LNCaP clone FGC (cell line): ENCODE results near the gene PTMS.
A peak's percentile ranks its signal among the peaks of the same experiment; 100 is the strongest.

Experiments used
- DNase-seq: peaks from one replicate; pipeline ENCODE4 v3.0.0-alpha.2; 2011; ENCODE audit warnings: low read depth
- H3K4me3 ChIP-seq: 2 replicates; pipeline ENCODE4 v1.5.1; 2011; ENCODE audit warnings: mild to moderate bottlenecking, low read depth, low read length, control low read depth
- TF ChIP-seq, protein P1 (sequence below): IDR thresholded peaks from 2 replicates; pipeline ENCODE4 v1.5.1; 2012; ENCODE audit warnings: mild to moderate bottlenecking; ENCODE audit not compliant: control insufficient read depth, insufficient read depth; ENCODE audit errors: extremely low read depth

PTMS gene

DNA sequence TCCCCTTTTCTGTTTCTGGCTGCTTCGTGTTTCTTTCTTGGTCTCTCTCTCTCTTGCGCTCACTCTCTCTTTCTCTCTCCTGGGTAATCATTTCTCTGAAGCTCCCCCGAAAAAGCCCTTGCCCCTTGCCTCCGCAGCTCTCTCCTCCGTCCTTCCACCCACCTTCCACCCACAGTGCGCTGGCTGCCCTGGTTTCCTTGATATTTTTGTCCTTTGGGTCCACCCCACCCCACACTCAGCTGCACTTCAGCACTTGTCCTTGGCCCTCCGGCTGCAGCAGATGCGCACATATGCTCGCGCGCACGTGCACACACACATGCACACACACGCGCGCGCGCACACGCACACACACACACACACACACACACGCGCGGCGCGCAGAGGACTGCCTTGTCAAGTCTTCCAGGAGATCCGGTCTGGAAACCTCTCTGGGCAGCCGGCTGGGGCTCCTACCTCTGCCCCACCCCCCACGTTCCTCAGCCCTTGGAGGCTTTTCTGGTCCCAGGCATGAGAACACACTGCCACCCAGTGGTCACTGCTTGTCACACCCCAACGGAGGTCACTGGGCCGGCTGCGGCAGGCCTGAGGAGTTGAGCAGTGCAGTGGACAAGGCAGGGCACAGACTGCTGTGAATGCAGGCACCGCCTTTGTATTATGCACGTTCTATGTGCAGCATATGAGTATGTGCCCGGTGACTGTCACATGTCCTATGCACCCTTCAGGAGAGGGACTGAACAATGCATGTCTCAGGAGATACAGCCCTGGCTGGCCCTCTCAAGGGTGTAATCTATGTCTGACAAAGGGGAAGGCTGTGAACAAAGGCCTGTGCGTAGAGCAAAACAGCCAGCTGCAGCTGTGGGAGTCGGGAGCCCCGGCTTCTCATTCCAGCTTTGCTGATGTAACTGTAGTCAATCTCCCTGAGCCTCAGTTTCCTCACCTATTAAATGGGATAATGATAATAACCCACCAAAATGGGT is 12.7 kb downstream of the PTMS start:
- peak; percentile 92 for DNase-seq
- H3K4me3 ChIP-seq, result peak overlapping the region; percentile 61
- TF ChIP-seq, protein P1, sequence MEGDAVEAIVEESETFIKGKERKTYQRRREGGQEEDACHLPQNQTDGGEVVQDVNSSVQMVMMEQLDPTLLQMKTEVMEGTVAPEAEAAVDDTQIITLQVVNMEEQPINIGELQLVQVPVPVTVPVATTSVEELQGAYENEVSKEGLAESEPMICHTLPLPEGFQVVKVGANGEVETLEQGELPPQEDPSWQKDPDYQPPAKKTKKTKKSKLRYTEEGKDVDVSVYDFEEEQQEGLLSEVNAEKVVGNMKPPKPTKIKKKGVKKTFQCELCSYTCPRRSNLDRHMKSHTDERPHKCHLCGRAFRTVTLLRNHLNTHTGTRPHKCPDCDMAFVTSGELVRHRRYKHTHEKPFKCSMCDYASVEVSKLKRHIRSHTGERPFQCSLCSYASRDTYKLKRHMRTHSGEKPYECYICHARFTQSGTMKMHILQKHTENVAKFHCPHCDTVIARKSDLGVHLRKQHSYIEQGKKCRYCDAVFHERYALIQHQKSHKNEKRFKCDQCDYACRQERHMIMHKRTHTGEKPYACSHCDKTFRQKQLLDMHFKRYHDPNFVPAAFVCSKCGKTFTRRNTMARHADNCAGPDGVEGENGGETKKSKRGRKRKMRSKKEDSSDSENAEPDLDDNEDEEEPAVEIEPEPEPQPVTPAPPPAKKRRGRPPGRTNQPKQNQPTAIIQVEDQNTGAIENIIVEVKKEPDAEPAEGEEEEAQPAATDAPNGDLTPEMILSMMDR, result peak; percentile 98

DNA sequence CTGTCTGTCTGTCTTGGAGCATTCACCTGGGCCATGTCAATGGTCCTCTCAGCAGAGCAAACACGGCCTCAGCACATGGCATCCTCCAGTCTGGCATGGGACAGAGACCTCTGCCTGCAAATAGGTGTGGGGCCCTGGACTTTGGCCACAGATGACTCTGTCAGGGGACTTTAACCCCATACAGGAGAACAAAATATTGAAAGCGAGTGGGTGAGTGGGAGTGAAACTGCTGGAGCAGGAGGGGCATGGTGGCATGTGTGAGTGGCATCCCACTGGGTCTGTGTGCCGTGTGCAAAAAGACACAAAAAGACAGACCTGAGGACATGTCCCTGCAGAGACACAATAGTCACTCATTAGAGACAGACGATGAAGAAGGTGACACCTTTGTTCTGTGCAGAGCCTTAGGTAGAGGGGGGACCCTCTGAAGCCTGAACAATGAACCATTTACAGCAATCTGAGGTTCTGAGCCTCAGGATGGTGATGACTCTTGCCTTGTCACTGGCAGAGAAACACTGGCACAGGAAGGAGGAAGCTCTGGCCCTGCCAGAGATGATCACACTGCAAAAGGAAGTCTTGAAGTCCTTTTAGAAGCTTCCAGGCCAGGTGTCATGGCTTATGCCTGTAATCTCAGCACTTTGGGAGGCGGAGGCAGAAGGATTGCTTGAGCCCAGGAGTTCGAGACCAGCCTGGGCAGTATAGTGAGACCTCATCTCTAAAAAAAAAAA is 13.7 kb downstream of the PTMS start:
- peak; percentile 50 for DNase-seq
- TF ChIP-seq, protein P1, result no peak
- no peak overlapping the region for H3K4me3 ChIP-seq

DNA sequence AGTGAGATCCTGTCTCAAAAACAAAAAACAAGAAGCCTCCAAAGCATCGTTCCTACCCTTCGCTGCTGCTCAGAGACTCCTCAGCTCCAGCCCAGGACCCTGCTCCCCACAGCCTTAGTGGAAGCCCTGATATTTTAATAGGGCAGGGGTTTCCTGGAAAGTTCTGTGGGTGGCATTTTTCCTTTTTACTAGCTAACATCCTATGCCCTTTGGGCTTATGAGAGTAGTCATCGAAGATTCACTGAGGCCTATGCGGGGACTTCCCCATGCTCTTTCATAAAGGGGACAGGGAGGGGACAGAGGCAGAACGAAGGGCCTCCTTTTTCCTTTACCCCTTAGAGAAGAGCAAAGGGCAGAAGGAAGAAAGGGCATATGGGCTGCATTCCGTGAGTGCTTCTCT is 14.4 kb downstream of the PTMS start:
- no peak overlapping the region for H3K4me3 ChIP-seq
- TF ChIP-seq, protein P1, result no peak
- no peak for DNase-seq

DNA sequence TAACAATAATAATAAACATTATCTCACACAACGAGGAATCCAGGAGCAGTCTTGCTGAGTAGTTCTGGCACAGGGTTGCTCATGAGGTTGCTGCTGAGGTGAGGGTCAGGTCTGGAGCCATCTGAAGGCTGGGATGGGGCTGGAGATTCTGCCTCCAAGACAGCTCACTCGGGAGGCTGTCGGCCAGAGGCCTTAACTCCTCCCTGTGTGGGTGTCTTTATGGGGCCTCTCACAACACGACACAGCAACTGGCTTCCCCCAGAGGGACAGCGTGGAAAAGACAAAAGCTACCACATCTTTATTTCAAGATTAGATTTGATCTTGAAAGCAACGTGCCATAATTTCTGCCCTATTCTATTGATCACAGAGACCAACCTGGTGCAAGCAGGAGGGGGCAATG is 16.0 kb downstream of the PTMS start:
- no peak for DNase-seq
- TF ChIP-seq, protein P1, result no peak
- no peak overlapping the region for H3K4me3 ChIP-seq

DNA sequence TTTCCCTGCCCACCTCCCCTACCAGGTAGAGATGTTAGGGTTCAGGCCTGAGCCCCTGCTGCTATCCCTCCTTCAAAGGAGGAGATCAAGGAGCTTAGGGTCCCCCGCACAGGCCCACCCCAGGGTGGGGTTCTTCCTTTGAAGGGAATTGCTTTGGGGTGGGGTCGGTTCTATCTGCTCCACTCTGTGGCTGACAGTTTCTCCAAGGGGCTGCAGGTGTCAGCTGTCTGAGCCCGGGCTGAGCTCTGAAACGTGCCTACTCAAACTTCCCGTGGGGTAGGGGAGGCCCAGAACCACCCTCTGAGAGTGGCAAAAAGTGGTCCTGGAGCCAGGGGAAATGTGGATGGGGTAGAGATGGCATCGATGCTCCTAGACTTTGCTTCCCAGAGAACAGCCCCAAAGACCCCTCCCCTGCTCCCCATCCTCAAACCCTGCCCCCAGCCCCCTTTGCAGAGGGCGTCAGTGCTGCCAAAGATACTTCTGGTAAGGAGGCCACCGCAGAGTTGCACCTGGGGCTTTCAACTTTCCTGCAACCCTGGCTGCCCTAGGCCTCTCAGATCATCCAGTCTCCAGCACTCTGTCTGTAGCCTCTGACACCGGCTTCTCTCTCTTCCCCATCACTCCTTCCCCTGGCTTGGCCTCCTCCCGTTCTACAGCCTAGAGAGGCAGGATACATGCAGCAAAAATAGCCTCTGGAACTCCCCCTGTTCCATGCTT is 16.8 kb downstream of the PTMS start:
- no peak for DNase-seq
- no peak overlapping the region for H3K4me3 ChIP-seq
- TF ChIP-seq, protein P1, result no peak

DNA sequence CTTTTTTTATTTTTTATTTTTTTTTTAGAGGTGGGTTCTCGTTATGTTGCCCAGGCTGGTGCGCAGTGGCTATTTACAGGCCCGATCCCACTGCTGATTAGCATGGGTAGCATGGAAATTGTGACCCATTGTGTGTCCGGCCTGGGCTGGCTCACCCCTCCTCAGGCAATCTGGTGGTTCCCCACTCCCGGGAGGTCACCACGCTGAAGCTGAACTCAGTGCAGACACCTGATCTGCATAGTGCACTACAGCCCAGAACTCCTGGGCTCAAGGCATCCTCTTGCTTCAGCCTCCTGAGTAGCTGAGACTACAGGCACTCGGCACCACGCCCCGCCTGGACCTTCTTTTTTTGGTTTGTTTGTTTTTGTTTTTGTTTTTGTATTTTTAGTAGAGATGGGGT is 17.7 kb downstream of the PTMS start:
- no peak overlapping the region for H3K4me3 ChIP-seq
- no peak for DNase-seq
- TF ChIP-seq, protein P1, result no peak
